Activated CD4-positive, alpha-beta T cell treated with anti-CD3 and anti-CD28 coated beads, Interleukin-2, Interleukin-6, amounts not matched to agents 100 ng/mL and 50 ng/mL, durations not matched to agents 16 hours and 8 hours (primary cell): Measurements from ENCODE around the gene NCR2.

Source experiments
- DNase-seq: peaks from one replicate; pipeline ENCODE4 v3.0.0-alpha.2; 2020

The NCR2 gene

DNA sequence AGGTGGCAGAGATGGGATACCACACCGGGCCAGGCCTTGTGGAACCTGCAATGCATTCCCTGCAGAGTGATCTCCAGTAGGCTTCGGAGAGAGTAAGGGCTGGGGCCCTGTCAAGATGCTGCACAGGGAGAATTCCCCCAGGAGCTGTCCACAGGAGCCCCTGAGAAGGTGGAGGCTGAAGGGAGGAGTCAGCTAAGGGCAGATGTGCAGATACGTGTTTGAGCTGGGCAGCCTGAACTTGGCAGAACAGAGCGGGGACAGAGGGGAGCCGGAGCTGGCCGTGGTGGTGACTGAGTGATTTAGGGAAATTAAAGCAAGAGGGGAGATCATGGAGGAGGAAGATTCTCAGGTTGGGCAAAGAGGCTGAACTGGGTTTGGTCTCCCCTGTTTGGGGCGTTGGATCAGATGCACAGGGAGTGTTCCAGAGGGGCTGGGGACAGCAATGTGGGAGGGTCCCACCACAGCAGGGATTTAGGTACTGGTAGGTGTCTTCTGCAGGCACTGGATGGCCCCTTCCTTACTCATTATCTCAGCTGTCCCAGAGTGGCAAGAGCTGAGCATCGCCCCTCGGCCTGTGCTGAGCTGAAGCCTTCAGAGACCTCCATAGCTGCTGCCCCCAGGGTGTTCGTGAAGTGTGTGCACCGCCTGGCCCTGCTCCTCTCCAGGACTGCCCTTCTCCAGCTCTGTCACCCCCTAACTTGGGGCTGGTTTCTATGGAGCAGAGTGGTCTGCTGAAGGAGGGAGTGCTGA is 3.8 kb upstream of the NCR2 start:
- no peak for DNase-seq

DNA sequence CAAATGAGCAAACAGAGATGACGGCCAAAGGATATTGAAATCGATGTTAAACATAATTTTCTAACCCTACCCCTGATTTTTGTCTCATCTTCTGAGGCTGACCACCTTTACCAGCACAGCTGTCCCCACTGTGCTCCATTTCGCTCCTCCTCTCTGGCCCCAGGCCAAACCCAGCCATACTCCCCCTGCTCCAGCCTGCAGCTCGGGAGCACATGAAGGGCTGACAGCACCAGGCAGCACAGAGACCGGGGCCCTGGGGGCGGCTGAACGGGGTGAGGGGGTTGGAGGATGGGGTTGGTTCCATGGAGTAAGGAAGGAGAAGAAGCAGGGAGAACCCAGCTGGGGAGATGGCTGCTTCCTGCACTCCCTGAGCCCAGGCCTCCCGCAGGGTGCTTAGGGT is 3.2 kb upstream of the NCR2 start:
- DNase-seq: no peak

DNA sequence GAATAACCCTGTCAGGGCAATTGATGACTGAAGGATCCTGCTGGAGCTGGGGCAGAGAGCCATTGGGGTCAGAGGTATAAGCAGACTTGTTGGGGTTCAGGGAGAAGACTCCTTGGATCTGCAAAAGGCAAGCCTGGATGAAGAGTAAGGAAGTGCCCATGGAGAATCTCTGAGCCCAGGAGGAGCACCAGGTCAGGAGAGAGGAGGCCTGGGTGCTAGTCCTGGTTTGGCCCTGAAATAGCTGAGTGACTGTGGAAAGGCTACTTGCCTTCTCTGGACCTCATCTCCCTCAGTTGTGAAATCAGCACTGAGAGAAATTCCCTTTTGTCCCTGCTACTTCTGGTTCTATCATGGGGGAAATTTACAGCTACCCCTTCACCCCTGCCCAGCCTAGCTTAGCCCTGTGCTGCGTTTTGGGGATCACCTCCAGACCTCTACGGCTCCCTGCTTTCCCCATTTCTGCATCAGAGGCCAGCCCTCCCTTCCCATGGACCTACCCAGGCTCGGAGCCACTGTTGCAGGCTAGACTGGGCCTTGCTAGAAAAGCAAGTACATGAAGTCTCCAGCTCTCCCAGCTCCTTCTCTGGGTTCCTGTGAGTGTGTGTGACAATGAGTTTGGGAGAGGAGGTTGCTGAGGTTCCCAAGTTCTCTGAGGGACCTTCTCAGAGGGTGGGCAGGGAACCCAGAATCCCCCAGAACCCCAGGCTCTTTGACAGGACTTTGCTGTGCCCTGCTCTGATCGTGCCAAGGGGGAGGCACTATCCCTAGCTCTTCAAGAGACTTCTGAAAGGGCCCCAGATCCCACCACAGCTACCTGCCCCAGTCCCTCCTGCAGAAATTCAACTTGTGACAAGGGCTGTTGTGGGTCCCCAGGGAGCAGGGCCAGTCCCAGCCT is 2.3 kb upstream of the NCR2 start:
- no peak for DNase-seq

DNA sequence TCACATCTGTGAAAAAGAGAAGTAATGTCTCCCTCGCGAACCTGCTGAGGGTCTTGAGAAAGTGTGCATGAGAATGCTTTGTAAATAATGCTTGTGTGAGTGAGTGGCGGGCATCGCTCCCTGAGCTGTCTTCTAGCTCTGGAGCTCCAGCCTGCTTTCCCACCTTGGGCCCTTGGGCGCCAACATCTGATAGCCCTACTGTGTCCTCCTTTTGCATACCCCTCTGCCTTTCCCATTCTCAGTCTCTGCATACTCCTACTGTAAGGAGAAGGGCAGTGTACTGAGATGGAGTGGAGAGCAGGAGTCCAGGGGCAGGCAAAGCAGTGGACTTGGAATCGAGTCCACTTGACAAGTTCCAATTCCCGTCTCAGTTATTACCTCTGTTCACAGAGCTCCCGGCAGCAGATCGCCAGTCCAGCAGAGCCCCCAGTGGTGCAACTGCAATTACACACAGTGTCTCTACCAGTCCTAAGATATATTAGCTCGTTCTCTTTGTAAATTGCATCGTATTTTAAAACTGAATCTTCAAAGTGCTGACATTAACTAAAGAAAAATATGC is 847 bp upstream of the NCR2 start:
- no peak for DNase-seq

DNA sequence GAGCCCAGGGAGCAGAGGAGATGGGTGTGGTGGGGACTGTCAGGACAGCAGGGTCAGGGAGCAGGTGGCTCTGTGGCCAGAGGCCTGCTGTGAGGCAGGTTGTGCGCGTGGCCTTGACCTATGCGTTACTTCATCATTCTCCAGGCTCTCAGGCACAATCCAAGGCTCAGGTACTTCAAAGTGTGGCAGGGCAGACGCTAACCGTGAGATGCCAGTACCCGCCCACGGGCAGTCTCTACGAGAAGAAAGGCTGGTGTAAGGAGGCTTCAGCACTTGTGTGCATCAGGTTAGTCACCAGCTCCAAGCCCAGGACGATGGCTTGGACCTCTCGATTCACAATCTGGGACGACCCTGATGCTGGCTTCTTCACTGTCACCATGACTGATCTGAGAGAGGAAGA is 535 bp downstream of the NCR2 start:
- no peak for DNase-seq

DNA sequence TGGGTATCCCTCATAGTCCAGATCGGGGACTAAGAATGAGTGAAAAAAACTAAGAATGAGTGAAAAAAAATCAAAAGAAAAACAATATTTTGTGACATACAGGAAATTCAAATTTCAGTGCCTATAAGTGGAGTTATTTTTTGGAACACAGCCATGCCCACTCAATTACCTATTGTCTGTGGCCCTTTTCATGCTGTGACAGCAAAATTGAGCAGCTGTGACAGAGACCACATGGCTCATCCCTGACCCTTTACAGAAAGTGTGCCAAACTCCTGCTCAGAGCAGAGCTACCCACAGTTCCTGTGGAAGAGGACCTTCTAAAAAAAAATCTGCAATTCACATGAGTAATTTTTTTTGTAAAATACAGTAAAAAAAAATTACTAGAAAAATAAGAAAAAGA is 1.4 kb downstream of the NCR2 start:
- no peak for DNase-seq

DNA sequence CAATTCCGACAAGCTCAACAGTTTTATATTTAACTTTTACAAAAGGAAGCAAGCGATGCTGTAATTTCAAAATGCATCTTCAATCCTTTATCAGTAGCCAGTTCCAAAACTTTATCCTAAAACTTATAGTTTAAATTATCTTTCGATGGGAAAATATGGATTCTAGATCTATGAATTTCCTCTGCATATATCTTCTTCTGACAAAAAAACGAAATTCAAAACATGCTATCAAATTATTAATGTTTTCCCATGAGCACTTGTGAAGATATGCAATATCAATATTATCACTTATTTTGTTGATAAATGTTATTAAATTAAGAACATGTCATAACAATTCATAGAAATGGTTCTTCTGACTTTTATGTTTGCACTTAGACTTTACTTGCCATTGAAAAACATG is 2.3 kb downstream of the NCR2 start:
- DNase-seq: no peak

DNA sequence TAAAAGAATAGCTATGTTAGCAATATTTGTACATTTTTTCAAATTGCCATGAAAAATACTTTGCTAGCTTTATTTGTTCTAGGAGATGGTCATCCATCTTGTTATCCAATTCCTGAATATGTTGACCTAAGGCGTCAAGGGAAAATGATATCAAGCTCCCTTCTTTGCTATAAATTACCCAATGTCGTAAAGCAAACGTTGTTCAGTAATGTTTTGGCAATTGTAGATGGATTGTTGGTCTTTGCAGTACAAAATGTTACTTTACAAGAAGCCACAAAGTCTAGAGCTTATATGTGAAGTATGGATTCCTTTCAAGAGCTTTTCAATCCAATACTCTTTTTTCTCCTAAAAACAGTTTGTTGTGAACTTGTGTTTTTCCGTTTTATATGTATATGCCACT is 3.3 kb downstream of the NCR2 start:
- DNase-seq: no peak

DNA sequence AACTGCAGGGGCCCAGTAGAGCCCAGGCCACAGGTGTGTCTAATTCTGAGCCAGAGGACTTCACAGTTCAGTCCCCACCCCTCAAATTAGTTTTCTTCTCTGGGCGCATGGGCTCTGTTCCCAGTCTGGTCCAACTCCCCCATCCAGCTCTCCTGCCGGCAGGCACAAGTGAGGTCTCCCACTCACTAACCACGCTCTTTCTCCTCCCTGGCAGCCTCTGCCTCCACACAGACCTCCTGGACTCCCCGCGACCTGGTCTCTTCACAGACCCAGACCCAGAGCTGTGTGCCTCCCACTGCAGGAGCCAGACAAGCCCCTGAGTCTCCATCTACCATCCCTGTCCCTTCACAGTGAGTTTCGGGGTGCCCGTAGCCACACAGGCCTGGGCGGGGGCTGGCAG is 6.2 kb downstream of the NCR2 start:
- no peak for DNase-seq

DNA sequence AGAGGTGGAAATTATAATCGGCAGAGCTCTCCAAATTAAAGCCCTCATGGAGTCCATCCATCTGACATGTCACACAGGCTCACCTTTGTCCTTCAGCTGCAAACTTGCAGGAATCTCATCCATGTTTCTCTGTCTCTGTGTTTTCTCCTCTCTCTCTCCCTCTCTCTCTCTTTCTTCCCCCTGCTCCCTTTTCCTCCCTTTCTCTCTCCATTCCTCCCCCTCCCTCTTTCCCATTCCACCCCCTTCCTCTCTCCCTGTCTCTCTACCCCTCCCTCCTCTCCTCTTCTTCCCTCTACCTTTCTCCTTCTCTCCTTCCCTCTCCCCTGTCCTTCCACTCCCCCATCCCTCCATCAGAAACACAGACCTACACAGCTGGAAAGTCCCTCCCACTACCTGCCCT is 6.8 kb downstream of the NCR2 start:
- DNase-seq: no peak

DNA sequence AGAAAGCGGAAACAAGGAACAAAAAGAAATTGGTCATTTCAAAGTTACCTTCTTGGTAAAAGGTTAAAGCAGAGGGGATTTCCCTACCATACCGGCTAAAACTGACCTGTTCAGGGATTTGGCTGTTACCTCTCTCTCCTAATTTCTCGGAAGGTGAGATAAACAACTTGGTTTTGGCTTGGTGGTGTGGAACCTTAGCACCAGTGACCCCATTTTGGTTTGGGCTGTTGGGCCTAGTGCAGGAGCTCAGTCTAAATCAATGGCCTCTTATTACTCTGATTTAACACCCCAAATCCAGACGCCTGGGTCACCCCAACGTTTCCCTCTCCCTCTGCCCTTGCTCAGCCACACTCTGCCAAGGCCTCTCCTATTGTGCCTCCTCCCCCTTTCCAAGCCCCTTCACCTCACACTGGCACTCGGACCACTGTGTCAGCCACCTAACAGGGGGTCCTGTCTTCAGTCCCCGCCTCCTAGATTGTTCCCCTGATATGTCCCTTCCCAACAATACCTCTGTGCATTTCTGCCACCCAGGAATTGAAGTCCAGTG is 8.3 kb downstream of the NCR2 start:
- DNase-seq: no peak

DNA sequence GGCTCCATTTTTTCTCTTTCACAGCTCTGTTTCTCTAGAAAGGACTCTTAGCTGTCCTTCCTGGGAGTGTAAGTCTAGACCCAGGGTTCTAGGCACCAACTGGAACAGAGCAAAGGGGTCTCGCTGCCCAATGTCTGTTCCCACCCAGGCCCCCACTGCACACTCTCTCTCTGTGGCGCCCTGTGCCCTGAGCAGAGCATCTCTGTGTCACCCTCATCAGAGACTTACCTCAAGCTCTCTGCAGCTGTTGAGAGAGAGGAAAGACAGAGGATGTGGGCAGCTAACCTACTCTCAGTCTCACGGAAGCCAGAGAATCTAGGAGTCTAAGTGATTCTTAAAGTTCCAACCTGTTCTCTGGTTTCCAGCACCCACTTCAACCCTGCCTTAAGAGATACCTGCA is 9.5 kb downstream of the NCR2 start:
- peak; percentile 60 for DNase-seq

DNA sequence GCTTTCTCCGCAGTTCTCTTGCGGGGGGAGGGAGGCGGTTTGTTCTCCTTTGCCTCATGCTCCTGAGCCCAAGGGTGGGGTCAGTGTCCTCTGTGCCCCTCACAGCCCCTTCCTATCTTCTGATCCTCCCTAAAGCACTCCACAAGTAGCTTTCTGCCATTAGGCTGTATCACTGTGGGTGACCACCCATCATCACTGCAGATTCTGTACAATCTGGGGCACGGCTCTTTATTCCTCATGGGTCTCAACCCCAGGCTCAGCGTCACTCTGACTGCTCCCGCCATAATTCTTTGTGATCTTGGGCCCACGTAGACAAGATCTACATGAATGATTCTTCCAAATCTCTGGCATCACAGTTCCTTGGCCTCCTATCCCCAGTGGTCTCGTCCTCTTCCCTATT is 10.5 kb downstream of the NCR2 start:
- no peak for DNase-seq

DNA sequence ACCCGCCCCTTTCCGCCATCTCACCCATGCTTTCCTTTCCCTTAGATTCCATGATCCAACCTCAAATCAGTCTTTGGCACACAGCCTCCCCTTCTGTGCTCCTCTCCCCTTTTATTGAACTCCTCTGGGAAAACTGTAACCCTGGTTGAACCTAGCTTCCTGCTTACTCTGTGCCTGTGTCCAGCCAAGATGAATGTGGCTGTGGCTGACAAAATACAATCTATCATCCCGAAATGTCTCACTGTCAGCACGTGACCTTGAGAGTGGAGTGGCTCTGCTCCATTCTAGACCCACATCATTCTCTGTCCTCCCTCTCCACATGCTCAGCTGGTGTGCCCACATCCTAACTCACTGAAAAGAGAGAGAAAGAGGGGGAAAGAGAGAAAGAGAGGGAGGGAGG is 11.0 kb downstream of the NCR2 start:
- DNase-seq: no peak

DNA sequence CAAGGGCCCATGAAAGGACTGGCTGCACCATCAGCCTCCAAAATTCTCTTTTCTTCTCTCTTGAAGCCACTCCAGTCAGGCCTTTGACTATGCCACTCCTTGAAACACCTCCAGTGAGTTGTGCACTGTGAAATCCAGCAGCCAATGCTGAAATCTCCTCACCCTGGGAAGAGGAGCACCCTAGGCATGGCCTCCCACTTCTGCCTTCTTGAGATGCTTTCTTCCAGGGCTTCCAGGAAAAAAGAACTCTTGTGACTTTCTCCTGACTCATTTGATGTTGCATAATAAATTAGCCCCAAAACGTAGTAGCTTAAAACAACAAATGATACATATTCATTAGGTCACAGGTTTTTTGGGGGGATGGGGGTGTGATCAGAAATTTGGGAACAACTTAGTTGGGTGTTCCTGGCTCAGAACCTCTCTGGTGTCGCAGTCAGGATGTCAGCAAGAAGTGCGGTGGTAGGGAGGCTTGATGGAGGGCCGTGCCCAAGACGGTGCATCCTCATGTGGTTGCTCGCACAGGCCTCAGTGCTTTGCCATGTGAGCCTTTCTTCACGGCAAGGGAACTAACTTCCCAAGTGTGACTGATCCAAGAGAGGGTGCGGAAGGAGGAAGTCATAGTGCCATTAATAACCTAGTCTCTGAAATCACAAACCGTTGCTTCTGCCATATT is 12.1 kb downstream of the NCR2 start:
- no peak for DNase-seq

DNA sequence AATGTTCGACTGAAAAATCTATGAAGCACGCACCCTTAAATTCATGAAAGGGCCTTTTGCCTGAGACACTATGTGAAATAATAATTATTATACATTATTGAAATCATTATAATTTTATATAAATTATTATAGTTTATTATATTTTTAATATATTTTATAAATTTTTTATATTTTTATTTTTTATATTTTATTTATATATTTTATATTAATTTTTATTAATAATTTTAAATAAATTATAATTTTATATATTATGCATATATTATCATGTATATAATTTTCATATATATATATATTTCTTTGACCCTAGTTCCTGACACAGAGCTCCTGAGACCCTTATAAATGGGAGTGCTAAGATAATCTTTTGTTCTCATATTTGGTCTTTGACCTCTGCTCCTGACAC is 13.5 kb downstream of the NCR2 start:
- no peak for DNase-seq

DNA sequence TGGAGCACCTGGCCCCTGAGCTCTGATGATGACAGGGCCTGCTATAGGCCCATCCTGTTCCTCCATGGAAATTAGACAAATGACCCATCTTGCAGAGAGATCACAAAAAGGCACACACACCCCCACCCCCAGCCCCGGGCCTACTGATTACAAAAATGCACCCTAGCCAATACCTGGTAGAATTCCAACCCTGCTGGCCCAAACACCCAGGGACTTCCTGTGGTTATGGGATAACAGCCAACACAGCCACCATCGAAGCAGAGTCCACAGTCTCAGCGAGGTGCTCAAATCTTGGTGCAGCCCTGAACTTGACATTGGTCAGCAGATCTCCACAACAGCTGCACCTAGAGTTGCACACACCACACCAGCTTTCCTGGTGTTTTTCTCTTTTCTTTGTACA is 17.0 kb downstream of the NCR2 start:
- DNase-seq: no peak

DNA sequence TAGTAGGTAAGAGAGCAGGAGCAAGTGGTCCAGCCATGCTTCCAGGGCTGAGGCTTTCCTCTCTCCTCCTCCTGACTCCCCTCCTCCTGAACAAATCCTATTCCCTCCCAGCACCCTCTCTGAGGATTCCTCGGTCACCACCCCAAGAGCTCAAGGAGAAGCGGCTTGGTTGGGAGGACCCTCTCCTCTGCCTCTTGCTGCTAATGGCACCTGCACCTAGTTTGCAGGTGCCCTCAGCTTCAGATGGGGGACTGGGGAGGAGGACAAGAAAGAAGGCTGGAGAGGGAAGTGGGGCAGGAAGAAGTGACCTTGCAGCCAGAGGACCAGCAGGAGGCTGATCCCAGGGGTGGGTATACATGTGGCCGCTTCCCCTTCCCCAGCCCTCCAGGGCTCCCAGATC is 17.5 kb downstream of the NCR2 start:
- no peak for DNase-seq

DNA sequence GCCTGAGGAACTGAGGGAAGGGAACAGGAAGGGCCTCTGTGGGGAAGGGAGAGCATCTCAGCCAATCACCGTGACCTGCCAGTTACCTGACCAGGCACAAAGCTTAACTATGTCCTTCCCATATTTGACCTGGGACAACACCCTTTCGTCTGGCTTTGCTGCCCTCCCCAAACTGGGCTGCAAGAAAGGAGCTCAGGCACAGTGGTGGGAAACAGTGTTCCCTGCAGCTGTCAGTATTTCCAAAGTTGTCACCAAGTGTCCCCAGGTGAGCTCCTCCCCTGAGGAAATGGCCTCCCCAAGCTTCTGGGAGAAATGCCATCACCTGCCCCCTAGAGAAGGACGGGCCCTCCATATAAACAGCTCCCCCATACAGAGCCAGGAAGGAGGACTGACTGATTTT is 17.9 kb downstream of the NCR2 start:
- DNase-seq: no peak

DNA sequence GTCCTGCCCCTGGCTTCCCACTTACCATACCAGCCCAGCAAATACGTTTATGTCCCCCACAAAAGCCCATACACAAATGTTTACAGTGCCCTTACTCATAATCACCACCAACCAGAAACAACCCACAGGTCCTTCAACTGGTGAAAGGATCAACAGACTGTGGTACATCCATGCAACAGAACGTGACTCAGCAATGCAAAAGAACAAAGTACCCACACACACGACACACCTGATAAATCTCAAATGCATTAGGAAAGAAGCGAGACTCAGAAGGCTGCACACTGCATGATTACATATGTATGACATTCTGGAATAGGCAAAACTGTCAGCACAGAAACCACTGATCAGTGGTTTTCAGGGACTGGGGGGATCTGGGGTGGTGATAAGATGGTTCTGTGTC is 20.5 kb downstream of the NCR2 start:
- DNase-seq: no peak

DNA sequence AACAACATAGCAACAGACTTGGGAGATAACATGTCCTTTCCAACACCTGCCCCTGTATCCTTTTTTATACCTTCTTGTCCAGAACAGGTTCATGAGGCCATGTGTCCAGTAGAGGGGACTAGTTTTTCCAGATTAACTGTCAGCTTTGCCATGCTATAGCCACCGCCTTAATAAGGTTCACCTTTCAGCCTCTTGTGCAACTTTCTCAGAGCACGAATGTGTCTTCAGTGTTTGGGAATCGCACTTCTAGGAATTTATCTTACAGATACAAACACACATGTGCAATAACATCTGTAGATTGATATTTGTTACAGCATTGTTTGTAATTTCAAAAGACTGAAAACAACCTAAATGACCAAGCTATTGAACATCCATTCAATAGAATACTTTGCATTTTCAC is 21.4 kb downstream of the NCR2 start:
- DNase-seq: no peak

DNA sequence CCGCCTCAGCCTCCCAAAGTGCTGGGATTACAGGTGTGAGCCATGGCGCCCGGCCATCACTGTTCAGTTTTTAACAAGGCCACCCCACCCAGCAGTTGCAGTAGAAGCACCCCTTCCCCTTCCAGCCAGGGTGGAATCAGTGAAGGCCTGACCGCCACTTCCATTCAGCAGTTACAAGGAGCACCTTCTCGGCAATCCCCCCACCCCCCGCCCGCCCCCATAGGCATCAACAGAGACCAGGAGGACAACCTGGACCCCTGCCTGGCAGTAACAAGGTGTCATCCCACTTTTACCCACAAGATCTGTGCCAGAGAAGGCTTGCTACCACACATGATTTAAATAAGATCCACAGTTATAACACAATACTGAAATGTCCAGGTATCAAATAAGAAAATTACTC is 23.1 kb downstream of the NCR2 start:
- DNase-seq: no peak

DNA sequence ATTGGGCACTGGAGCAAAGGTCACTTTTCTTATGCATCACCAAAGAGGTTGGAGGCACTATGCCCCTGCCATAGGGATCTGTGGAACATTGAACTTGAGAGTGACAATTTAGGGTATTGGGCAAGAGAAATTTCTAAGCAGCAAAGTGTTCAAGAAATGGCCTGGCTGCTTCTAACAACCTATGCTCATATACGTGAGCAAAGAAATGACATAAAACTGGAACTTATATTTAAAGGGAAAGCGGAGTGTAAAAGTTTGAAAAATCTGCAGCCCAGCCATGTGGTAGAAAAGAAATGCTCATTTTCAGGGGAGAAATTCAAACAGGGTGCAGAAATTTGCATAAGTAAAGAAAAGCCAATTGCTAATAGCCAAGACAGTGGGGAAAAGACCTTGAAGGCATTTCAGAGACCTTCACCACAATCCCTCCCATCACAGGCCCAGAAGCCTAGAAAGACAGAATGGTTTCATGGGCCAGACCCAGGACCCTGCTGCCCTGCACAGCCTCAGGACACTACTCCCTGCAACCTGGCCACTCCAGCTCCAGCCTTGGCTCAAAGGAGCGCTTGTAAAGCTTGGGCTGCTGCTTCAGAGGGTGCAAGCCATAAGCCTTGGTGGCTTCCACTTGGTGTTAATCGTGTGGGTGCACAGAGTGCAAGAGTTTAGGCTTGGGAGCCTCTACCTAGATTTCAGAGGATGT is 24.4 kb downstream of the NCR2 start:
- no peak for DNase-seq
